H1 (cell line): ENCODE measurements around the gene FAR2.

Experiments
- BACH1 ChIP-seq: IDR thresholded peaks from 2 replicates; pipeline ENCODE4 v1.6.1; 2012; ENCODE audit warnings: low read length, improper control_type of control experiment
- CEBPB ChIP-seq: IDR thresholded peaks from 2 replicates; pipeline ENCODE4 v1.6.1; 2012; ENCODE audit warnings: low read depth, low read length
- CHD2 ChIP-seq: IDR thresholded peaks from 2 replicates; pipeline ENCODE4 v1.6.1; 2012; ENCODE audit warnings: low read length, improper control_type of control experiment
- EGR1 ChIP-seq: IDR thresholded peaks from 2 replicates; pipeline ENCODE4 v1.6.1; 2011; ENCODE audit warnings: low read depth, low read length, borderline replicate concordance
- EZH2 ChIP-seq: fragments of 200-600 bp; sonication (generic); IDR thresholded peaks from 2 replicates; pipeline ENCODE4 v1.7.1; 2012; ENCODE audit warnings: low read depth, mild to moderate bottlenecking, moderate library complexity, low read length, inconsistent platforms; ENCODE audit not compliant: severe bottlenecking
- JUN ChIP-seq: IDR thresholded peaks from 2 replicates; pipeline ENCODE4 v1.6.1; 2011; ENCODE audit warnings: low read depth, mild to moderate bottlenecking, improper control_type of control experiment, low read length
- KDM5A ChIP-seq: fragments of 200-600 bp; IDR thresholded peaks from 2 replicates; pipeline ENCODE4 v1.7.1; 2012; ENCODE audit warnings: mild to moderate bottlenecking, low read length, inconsistent platforms, mixed read lengths
- NRF1 ChIP-seq: IDR thresholded peaks from 2 replicates; pipeline ENCODE4 v1.6.1; 2011; ENCODE audit warnings: mild to moderate bottlenecking, low read depth, low read length, improper control_type of control experiment
- POLR2A ChIP-seq, 2 experiments: IDR thresholded peaks; 1 replicate in 1 of 2; 2 replicates in 1 of 2; pipeline ENCODE4 v1.6.1; 2011; ENCODE audit warnings: low read depth in 2 of 2, low read length in 2 of 2, mild to moderate bottlenecking in 2 of 2; ENCODE audit errors: control extremely low read depth in 1 of 2
- POLR2AphosphoS5 ChIP-seq: IDR thresholded peaks from 2 replicates; pipeline ENCODE4 v1.6.1; 2011; ENCODE audit warnings: low read depth, low read length
- SRF ChIP-seq: IDR thresholded peaks from 2 replicates; pipeline ENCODE4 v1.6.1; 2011; ENCODE audit warnings: mild to moderate bottlenecking, low read depth, low read length, moderate library complexity
- TBP ChIP-seq: IDR thresholded peaks from 2 replicates; pipeline ENCODE4 v1.6.1; 2011; ENCODE audit warnings: low read depth, low read length, improper control_type of control experiment
- TF ChIP-seq, protein P1 (sequence below), 3 experiments: IDR thresholded peaks; 1 replicate in 2 of 3; 2 replicates in 1 of 3; pipeline versions ENCODE4 v1.5.1 to v1.6.1; 2011; ENCODE audit warnings: low read length in 3 of 3, mild to moderate bottlenecking in 3 of 3, inconsistent platforms in 2 of 3, low read depth in 1 of 3, moderate library complexity in 1 of 3; ENCODE audit not compliant: insufficient read depth in 1 of 3; ENCODE audit errors: control extremely low read depth in 1 of 3

GRCh38 chr12:29201296-29201695 lies 52.2 kb downstream of the FAR2 start:
- TF ChIP-seq CEBPB (no peak), TBP (no peak), EGR1 (no peak), KDM5A (no peak), BACH1 (no peak), POLR2AphosphoS5 (no peak), POLR2A (IDR thresholded peaks at IDR 0.05; ENCODE audit: control extremely low read depth in 1 of 2, low read depth in 2 of 2, low read length in 2 of 2) (no peak), CHD2 (no peak), EZH2 (no peak), NRF1 (no peak), SRF (no peak), JUN (no peak)
- TF ChIP-seq, protein P1, sequence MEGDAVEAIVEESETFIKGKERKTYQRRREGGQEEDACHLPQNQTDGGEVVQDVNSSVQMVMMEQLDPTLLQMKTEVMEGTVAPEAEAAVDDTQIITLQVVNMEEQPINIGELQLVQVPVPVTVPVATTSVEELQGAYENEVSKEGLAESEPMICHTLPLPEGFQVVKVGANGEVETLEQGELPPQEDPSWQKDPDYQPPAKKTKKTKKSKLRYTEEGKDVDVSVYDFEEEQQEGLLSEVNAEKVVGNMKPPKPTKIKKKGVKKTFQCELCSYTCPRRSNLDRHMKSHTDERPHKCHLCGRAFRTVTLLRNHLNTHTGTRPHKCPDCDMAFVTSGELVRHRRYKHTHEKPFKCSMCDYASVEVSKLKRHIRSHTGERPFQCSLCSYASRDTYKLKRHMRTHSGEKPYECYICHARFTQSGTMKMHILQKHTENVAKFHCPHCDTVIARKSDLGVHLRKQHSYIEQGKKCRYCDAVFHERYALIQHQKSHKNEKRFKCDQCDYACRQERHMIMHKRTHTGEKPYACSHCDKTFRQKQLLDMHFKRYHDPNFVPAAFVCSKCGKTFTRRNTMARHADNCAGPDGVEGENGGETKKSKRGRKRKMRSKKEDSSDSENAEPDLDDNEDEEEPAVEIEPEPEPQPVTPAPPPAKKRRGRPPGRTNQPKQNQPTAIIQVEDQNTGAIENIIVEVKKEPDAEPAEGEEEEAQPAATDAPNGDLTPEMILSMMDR (IDR thresholded peaks at IDR 0.05; ENCODE audit: control extremely low read depth in 1 of 3, insufficient read depth in 1 of 3, low read depth in 1 of 3, low read length in 3 of 3) = no peak
